ENCODE results near the gene UBE2N.

UBE2N gene

DNA sequence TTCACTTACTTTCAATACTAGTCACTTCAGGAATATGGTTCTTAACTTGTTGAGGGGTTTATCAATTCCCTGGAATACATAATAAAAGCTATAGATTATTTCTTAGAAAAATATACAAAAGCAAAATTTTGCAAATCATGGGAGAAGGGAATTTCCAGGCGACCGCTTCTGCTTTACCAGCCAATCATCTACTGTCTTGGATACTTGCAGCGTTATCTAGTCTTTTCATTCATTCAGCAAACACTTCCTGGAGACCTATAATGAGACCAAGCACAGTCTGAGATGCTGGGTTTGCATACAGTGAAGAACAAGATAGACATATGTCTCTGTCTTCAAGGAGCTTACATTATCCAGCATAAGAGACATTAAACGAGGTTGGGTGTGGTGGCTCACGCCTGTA lies 24.1 kb upstream of the UBE2N start:
- H3K4me1 ChIP-seq (ENCODE audit: control insufficient read depth, insufficient read depth, low read length): no peaks in the 10 kb centered on the region
- peaks cover 5% of the 10 kb centered on the region for H3K36me3 ChIP-seq (ENCODE audit: control insufficient read depth, insufficient read depth, low read length)
- WGBS, 2 experiments: 90 to 97% methylated on average over 5 of the region's 5 CpGs
- no peak overlapping the region for H3K4me3 ChIP-seq (ENCODE audit: insufficient read depth, low read depth, low read length)
- H3K9me3 ChIP-seq (ENCODE audit: control insufficient read depth, low read length): no peaks in the 10 kb centered on the region
- no peak overlapping the region for H3K27ac ChIP-seq (ENCODE audit: insufficient read depth, low read depth, low read length, poor library complexity, severe bottlenecking)
- H3K27me3 ChIP-seq (ENCODE audit: control insufficient read depth, insufficient read depth, low read length, poor library complexity, severe bottlenecking): no peaks in the 10 kb centered on the region

DNA sequence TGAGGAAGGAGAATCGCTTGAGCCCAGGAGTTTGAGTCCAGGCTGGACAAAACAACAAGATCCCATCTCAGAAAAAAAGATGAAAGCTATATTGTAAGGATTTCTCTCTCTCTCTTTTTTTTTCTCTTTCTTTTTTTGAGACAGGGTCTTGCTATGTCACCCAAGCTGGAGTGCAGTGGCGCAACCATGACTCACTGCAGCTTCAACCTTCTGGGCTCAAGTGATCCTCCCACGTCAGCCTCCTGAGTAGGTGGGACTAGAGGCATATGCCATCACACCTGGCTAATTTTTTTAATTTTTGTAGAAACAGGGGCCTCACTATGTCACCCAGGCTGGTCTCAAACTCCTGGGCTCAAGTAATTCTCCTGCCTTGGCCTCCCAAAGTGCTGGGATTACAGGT lies 19.8 kb upstream of the UBE2N start:
- WGBS, 2 experiments: 83 to 93% methylated on average over 3 of the region's 3 CpGs
- no peaks in the 10 kb centered on the region for H3K36me3 ChIP-seq (ENCODE audit: control insufficient read depth, insufficient read depth, low read length)
- H3K9me3 ChIP-seq (ENCODE audit: control insufficient read depth, low read length): no peaks in the 10 kb centered on the region
- no peak overlapping the region for H3K4me3 ChIP-seq (ENCODE audit: insufficient read depth, low read depth, low read length)
- H3K4me1 ChIP-seq (ENCODE audit: control insufficient read depth, insufficient read depth, low read length): no peaks in the 10 kb centered on the region
- H3K27ac ChIP-seq (ENCODE audit: insufficient read depth, low read depth, low read length, poor library complexity, severe bottlenecking): no peak overlapping the region
- no peaks in the 10 kb centered on the region for H3K27me3 ChIP-seq (ENCODE audit: control insufficient read depth, insufficient read depth, low read length, poor library complexity, severe bottlenecking)

DNA sequence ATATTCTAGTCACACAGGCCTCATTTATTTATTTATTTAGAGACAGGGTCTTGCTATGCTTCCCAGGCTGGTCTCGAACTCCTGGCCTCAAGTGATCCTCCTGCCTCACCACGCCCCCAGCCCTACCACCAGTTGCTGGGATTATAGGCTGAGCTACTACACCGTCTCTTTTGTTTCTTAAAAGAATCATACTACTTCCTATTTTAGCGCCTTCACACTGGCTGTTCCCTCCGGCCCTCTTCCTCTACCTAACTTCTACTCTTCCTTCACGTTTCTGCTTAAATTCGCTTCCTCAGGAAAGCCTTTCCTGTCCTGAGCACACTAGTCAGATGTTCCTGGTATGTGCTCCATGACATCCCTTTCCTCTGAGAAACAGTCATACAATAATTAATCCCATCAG lies 19.2 kb upstream of the UBE2N start:
- 90 to 93% methylated on average over 7 of the region's 7 CpGs for WGBS, 2 experiments

DNA sequence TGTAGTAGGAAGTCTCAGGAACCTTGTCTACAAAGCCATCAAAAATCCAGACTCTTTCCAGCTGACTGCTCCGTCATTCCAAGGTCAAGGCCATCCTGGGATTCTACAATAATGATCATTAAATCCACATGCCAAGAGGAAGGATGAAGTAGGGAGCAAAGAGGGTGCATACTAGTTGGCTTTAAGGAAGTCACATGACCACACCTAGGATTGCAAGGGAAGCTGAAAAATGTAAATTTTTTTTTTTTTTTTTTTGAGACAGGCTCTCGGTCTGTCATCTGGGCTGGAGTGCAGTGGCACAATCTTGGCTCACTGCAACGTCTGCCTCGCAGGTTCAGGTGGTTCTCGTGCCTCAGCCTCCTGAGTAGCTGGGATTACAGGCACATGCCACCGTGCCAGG lies 18.3 kb upstream of the UBE2N start:
- 81 to 92% methylated on average over 5 to 6 of the region's 6 CpGs for WGBS, 2 experiments
- H3K36me3 ChIP-seq (ENCODE audit: control insufficient read depth, insufficient read depth, low read length): no peaks in the 10 kb centered on the region
- no peaks in the 10 kb centered on the region for H3K9me3 ChIP-seq (ENCODE audit: control insufficient read depth, low read length)
- no peak overlapping the region for H3K27ac ChIP-seq (ENCODE audit: insufficient read depth, low read depth, low read length, poor library complexity, severe bottlenecking)
- H3K4me1 ChIP-seq (ENCODE audit: control insufficient read depth, insufficient read depth, low read length): no peaks in the 10 kb centered on the region
- no peak overlapping the region for H3K4me3 ChIP-seq (ENCODE audit: insufficient read depth, low read depth, low read length)
- no peaks in the 10 kb centered on the region for H3K27me3 ChIP-seq (ENCODE audit: control insufficient read depth, insufficient read depth, low read length, poor library complexity, severe bottlenecking)

More for the DNA sequence above, 19.2 kb upstream of the UBE2N start:
- Histone ChIP-seq H3K27me3 (ENCODE audit: control insufficient read depth, insufficient read depth, low read length, poor library complexity, severe bottlenecking) (no peaks in the 10 kb centered on the region), H3K4me3 (ENCODE audit: insufficient read depth, low read depth, low read length) (no peak overlapping the region), H3K36me3 (ENCODE audit: control insufficient read depth, insufficient read depth, low read length) (no peaks in the 10 kb centered on the region), H3K27ac (ENCODE audit: insufficient read depth, low read depth, low read length, poor library complexity, severe bottlenecking) (no peak overlapping the region), H3K4me1 (ENCODE audit: control insufficient read depth, insufficient read depth, low read length) (no peaks in the 10 kb centered on the region), H3K9me3 (ENCODE audit: control insufficient read depth, low read length) (no peaks in the 10 kb centered on the region)

DNA sequence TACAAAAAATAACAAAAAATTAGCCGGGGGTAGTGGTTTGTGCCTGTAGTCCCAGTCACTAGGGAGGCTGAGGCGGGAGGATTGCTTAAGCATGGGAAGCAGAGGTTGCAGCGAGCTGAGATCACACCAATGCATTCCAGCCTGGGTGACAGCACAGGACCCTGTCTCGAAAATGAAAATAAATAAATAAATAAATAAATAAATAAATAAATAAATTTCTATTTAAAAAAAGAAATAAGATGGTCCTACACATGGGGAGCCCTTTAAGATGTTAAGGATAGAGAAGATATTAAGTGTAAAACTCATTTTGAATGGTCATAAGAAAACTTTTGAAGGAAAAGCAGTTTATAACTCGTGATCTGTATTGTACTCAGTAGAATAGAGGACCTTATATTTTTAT lies 17.4 kb upstream of the UBE2N start:
- Histone ChIP-seq H3K9me3 (ENCODE audit: control insufficient read depth, low read length) (no peaks in the 10 kb centered on the region), H3K27me3 (ENCODE audit: control insufficient read depth, insufficient read depth, low read length, poor library complexity, severe bottlenecking) (no peaks in the 10 kb centered on the region), H3K4me1 (ENCODE audit: control insufficient read depth, insufficient read depth, low read length) (no peaks in the 10 kb centered on the region), H3K36me3 (ENCODE audit: control insufficient read depth, insufficient read depth, low read length) (no peaks in the 10 kb centered on the region), H3K4me3 (ENCODE audit: insufficient read depth, low read depth, low read length) (no peak overlapping the region), H3K27ac (ENCODE audit: insufficient read depth, low read depth, low read length, poor library complexity, severe bottlenecking) (no peak overlapping the region)
- WGBS, 2 experiments: 86 to 94% methylated on average over 3 of the region's 5 CpGs

DNA sequence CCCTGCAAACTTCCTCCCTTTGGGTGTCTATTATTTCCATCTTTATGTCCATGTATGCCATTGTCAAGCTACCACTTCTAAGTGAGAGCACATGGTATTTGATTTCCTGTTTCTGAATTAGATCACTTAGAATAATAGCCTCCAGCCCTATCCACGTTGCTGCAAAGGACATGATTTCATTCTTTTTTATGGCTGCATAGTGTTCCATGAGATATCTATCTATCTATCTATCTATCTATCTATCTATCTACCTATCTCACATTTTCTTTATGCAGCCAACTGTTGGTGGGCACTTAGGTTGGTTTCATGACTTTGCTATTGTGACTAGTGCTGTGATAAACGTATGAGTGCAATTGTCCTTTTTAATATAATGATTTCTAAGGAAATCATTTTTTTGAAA lies 14.3 kb upstream of the UBE2N start:
- WGBS, 2 experiments: 84 to 85% methylated on average over 1 to 2 of the region's 2 CpGs
- no peaks in the 10 kb centered on the region for H3K9me3 ChIP-seq (ENCODE audit: control insufficient read depth, low read length)
- H3K27ac ChIP-seq (ENCODE audit: insufficient read depth, low read depth, low read length, poor library complexity, severe bottlenecking): no peak overlapping the region
- H3K4me1 ChIP-seq (ENCODE audit: control insufficient read depth, insufficient read depth, low read length): no peaks in the 10 kb centered on the region
- no peaks in the 10 kb centered on the region for H3K36me3 ChIP-seq (ENCODE audit: control insufficient read depth, insufficient read depth, low read length)
- no peaks in the 10 kb centered on the region for H3K27me3 ChIP-seq (ENCODE audit: control insufficient read depth, insufficient read depth, low read length, poor library complexity, severe bottlenecking)
- no peak overlapping the region for H3K4me3 ChIP-seq (ENCODE audit: insufficient read depth, low read depth, low read length)

DNA sequence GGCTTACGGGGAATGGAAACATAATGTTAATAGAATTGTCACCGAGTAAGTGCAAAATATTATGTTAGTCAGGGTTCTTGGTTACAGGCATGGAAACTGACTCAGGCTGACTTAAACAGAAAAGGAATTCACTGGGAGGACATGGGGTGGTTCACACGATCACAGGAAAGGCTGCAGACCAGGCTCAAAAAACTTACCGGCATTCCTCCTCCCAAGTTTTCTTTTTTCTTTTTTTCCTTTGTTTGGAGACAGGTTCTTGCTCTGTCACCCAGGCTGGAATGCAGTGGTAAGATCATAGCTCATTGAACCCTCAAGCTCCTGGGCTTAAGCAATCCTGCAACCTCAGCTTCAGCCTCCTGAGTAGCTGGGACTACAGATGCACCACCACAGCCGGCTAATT lies 11.9 kb upstream of the UBE2N start:
- H3K36me3 ChIP-seq (ENCODE audit: control insufficient read depth, insufficient read depth, low read length): no peaks in the 10 kb centered on the region
- H3K4me1 ChIP-seq (ENCODE audit: control insufficient read depth, insufficient read depth, low read length): no peaks in the 10 kb centered on the region
- H3K27me3 ChIP-seq (ENCODE audit: control insufficient read depth, insufficient read depth, low read length, poor library complexity, severe bottlenecking): no peaks in the 10 kb centered on the region
- H3K9me3 ChIP-seq (ENCODE audit: control insufficient read depth, low read length): no peaks in the 10 kb centered on the region
- 80 to 87% methylated on average over 5 of the region's 5 CpGs for WGBS, 2 experiments
- H3K4me3 ChIP-seq (ENCODE audit: insufficient read depth, low read depth, low read length): no peak overlapping the region
- no peak overlapping the region for H3K27ac ChIP-seq (ENCODE audit: insufficient read depth, low read depth, low read length, poor library complexity, severe bottlenecking)

DNA sequence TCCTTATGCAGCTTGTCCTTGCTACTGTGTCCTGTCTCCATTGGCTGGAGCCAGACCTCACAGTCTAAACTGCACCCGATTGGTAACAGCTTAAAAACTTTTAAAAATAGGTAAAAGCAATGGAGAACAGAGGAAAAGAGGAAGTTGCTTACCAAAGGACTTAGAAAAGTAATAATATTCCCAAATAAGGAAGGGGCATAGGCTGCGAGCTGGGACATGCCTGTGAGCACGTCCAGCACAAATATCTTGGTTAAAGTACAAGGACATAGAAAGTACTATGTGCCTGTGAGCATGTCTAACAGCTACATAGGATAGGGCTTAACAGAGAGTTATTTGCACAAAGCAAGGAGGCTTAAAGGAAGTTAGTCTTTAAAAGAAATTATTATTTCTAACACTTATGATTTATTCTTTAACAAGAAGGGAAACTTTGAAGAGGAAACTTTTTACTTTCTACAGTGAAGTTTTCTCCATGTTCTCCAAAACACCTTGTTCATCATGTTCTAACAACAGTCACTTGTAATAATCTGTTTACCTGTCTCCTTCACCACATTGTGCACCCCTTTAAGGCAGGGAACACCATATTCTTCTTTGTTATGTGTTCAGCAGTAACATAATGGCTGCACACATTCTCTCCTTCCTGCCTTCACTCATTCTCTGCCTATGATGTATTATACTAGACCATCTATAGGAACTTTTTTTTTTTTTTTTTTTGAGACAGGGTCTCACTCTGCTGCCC lies 9.8 kb upstream of the UBE2N start:
- no peaks in the 10 kb centered on the region for H3K36me3 ChIP-seq (ENCODE audit: control insufficient read depth, insufficient read depth, low read length)
- H3K27ac ChIP-seq (ENCODE audit: insufficient read depth, low read depth, low read length, poor library complexity, severe bottlenecking): no peak overlapping the region
- WGBS, 2 experiments: 93 to 95% methylated on average over 3 of the region's 3 CpGs
- H3K4me3 ChIP-seq (ENCODE audit: insufficient read depth, low read depth, low read length): no peak overlapping the region
- H3K4me1 ChIP-seq (ENCODE audit: control insufficient read depth, insufficient read depth, low read length): no peaks in the 10 kb centered on the region
- no peaks in the 10 kb centered on the region for H3K9me3 ChIP-seq (ENCODE audit: control insufficient read depth, low read length)
- H3K27me3 ChIP-seq (ENCODE audit: control insufficient read depth, insufficient read depth, low read length, poor library complexity, severe bottlenecking): no peaks in the 10 kb centered on the region

DNA sequence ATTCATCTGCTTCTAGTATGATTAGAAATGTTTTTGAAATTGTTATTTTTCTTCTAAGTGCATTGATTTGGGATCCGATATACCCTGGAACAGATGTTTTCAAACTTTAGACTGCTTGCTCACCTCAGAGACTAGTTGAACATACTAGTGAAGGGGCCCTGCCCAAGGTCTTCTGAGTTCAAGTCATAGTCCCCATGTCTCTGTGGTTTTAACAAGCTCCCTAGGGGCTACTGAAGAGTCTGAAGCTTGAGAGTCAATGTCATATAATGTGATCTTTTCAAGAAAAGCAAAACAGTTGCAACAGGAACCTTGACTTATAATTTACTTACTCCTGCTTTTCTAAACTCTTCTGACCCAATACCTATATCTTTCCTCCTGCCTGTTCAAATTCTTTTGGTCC lies 7.5 kb upstream of the UBE2N start:
- H3K27ac ChIP-seq (ENCODE audit: insufficient read depth, low read depth, low read length, poor library complexity, severe bottlenecking): no peak overlapping the region
- H3K9me3 ChIP-seq (ENCODE audit: control insufficient read depth, low read length): no peaks in the 10 kb centered on the region
- 86 to 96% methylated on average over 1 of the region's 1 CpG for WGBS, 2 experiments
- H3K36me3 ChIP-seq (ENCODE audit: control insufficient read depth, insufficient read depth, low read length): no peaks in the 10 kb centered on the region
- H3K4me3 ChIP-seq (ENCODE audit: insufficient read depth, low read depth, low read length): no peak overlapping the region
- no peaks in the 10 kb centered on the region for H3K4me1 ChIP-seq (ENCODE audit: control insufficient read depth, insufficient read depth, low read length)
- no peaks in the 10 kb centered on the region for H3K27me3 ChIP-seq (ENCODE audit: control insufficient read depth, insufficient read depth, low read length, poor library complexity, severe bottlenecking)

DNA sequence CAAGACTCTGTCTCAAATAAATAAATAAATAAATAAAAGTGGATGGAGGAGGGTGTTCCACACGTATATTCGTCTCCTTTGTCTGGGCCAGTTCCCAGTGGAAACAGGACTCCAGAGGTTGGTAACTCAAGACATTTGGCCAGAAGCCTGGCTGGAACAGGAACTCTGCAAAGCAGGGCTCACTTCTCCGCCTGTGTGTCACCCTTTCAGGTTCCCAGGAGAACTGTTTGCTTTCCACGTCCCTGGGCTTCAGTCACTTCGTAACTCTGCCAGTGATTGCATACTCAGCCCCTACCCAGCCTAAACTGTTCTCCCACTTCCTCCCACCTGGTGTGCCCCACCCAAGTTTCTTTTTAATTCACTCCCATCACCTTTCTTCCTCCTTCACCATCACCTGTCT lies 7.0 kb upstream of the UBE2N start:
- no peaks in the 10 kb centered on the region for H3K9me3 ChIP-seq (ENCODE audit: control insufficient read depth, low read length)
- WGBS, 2 experiments: 89 to 91% methylated on average over 5 of the region's 5 CpGs
- H3K27me3 ChIP-seq (ENCODE audit: control insufficient read depth, insufficient read depth, low read length, poor library complexity, severe bottlenecking): no peaks in the 10 kb centered on the region
- no peaks in the 10 kb centered on the region for H3K4me1 ChIP-seq (ENCODE audit: control insufficient read depth, insufficient read depth, low read length)
- H3K4me3 ChIP-seq (ENCODE audit: insufficient read depth, low read depth, low read length): no peak overlapping the region
- no peak overlapping the region for H3K27ac ChIP-seq (ENCODE audit: insufficient read depth, low read depth, low read length, poor library complexity, severe bottlenecking)
- H3K36me3 ChIP-seq (ENCODE audit: control insufficient read depth, insufficient read depth, low read length): no peaks in the 10 kb centered on the region
